Measurements from ENCODE around the gene KISS1. TPM values are rescaled to one million over a fixed set of nuclear protein-coding genes. Genes with fewer than 3 reads are reported as not detected.
A peak's percentile ranks its signal among the peaks of the same experiment; 100 is the strongest.

The KISS1 gene
- polyA plus RNA-seq, 1 of the 3 experiments (the other 2 are of a cell fraction): 0.10 TPM

DNA sequence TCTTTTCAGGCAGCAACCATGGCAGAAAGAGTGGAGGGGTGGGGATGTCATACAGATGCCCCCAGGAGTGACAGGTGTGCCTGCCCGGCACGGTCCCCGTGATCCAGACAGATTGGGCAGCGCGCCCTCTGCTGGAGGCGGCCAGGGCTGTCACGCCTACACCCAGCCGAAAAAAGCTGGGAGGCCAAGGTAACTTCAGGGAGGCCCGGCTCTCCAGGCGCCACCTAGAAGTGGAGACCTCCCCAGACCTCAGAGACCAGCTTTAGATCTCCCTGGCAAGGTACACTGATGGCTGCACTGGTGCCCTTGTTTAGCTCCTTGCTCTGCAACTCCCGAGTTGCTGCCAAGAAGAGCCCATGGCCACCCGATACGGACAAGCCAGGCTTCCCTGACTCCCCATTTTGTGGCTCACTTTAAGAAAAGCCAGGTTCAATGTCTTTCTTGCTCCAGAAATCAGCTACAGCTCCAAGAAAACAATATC is 10.9 kb upstream of the KISS1 start:
- Histone ChIP-seq H4K20me1 (ENCODE audit: insufficient read depth) (no peaks in the 10 kb centered on the region), H3K36me3 (replicated peaks in 1 of 2; ENCODE audit: control insufficient read depth in 1 of 2, insufficient read depth in 2 of 2, low read length in 1 of 2) (no peaks in the 10 kb centered on the region), H3K4me2 (no peak overlapping the region), H3K9me2 (no peaks in the 10 kb centered on the region), H3K9ac (no peak overlapping the region), H3K4me1 (ENCODE audit: control insufficient read depth in 1 of 2, insufficient read depth in 2 of 2, low read depth in 1 of 2, low read length in 1 of 2) (peaks cover 0 to 3% of the 10 kb centered on the region in 2 experiments; a peak in 1 of 4 replicates), H3F3A (replicated peaks; ENCODE audit: insufficient read depth) (no peaks in the 10 kb centered on the region), H3K4me3 (ENCODE audit: low read depth in 2 of 2, low read length in 1 of 2) (no peak overlapping the region; a peak in 1 of 4 replicates), H3K27me3 (ENCODE audit: insufficient read depth) (peaks cover 6% of the 10 kb centered on the region; the same call in 1 of the 2 replicates), H3K79me2 (ENCODE audit: insufficient read depth) (no peaks in the 10 kb centered on the region), H3K27ac (ENCODE audit: low read depth in 2 of 2, low read length in 1 of 2) (no peak overlapping the region), H3K9me3 (no peaks in the 10 kb centered on the region), H2AFZ (ENCODE audit: low read depth) (no peak overlapping the region)
- ChIA-PET CTCF (interaction anchor here (0.6 to 7.4 kb wide), 56 partner anchors 9 to 567 kb away, joined by 3 to 157 read pairs (median 4); partner anchors contain the start of genes ETNK2, KISS1, PLEKHA6 and REN), POLR2A (no interaction called here)
- WGBS (ENCODE audit: low lambda C conversion rate): 39% methylated on average over 8 of the region's 13 CpGs
- peak; percentile 86 for DNase-seq
- TF ChIP-seq, protein P1, sequence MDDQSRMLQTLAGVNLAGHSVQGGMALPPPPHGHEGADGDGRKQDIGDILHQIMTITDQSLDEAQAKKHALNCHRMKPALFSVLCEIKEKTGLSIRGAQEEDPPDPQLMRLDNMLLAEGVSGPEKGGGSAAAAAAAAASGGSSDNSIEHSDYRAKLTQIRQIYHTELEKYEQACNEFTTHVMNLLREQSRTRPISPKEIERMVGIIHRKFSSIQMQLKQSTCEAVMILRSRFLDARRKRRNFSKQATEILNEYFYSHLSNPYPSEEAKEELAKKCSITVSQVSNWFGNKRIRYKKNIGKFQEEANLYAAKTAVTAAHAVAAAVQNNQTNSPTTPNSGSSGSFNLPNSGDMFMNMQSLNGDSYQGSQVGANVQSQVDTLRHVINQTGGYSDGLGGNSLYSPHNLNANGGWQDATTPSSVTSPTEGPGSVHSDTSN (IDR thresholded peaks at IDR 0.05): 0 out of 2 replicates have a peak, but pooled peaks have one; percentile 22
- TF ChIP-seq NRF1 (IDR thresholded peaks at IDR 0.05; ENCODE audit: low read depth, low read length) (no peak), RAD21 (IDR thresholded peaks at IDR 0.05; ENCODE audit: low read length) (peak; percentile 50), EZH2phosphoT487 (IDR thresholded peaks at IDR 0.05; ENCODE audit: borderline replicate concordance, low read depth) (no peak), TAF1 (IDR thresholded peaks at IDR 0.05; ENCODE audit: borderline replicate concordance, low read depth, low read length) (no peak), MEF2A (IDR thresholded peaks at IDR 0.05; ENCODE audit: borderline replicate concordance, low read depth) (no peak), JUND (IDR thresholded peaks at IDR 0.05) (no peak), RXRA (IDR thresholded peaks at IDR 0.05; ENCODE audit: borderline replicate concordance, low read depth) (no peak), GATA2 (CRISPR knock-in tag; IDR thresholded peaks at IDR 0.05) (no peak), FOXM1 (IDR thresholded peaks at IDR 0.05; ENCODE audit: low read depth) (no peak), TCF12 (IDR thresholded peaks at IDR 0.05) (no peak), RFX5 (IDR thresholded peaks at IDR 0.05; ENCODE audit: low read length) (no peak), GABPA (IDR thresholded peaks at IDR 0.05; ENCODE audit: low read depth) (no peak), FOSL2 (IDR thresholded peaks at IDR 0.05; ENCODE audit: borderline replicate concordance, low read depth) (no peak), TEAD4 (IDR thresholded peaks at IDR 0.05; ENCODE audit: borderline replicate concordance, insufficient read depth) (no peak), NFIC (IDR thresholded peaks at IDR 0.05; ENCODE audit: borderline replicate concordance) (no peak), FOXJ3 (CRISPR knock-in tag; IDR thresholded peaks at IDR 0.05) (no peak), EP300 (IDR thresholded peaks at IDR 0.05; ENCODE audit: borderline replicate concordance in 1 of 2, low read depth in 1 of 2, low read length in 1 of 2) (no peak), YY1 (IDR thresholded peaks at IDR 0.05; ENCODE audit: low read depth) (no peak), MXI1 (IDR thresholded peaks at IDR 0.05; ENCODE audit: low read depth, low read length) (no peak)
- TF ChIP-seq, protein P2, sequence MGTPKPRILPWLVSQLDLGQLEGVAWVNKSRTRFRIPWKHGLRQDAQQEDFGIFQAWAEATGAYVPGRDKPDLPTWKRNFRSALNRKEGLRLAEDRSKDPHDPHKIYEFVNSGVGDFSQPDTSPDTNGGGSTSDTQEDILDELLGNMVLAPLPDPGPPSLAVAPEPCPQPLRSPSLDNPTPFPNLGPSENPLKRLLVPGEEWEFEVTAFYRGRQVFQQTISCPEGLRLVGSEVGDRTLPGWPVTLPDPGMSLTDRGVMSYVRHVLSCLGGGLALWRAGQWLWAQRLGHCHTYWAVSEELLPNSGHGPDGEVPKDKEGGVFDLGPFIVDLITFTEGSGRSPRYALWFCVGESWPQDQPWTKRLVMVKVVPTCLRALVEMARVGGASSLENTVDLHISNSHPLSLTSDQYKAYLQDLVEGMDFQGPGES (IDR thresholded peaks at IDR 0.05; ENCODE audit: low read depth, low read length): no peak
- TF ChIP-seq, protein P3, sequence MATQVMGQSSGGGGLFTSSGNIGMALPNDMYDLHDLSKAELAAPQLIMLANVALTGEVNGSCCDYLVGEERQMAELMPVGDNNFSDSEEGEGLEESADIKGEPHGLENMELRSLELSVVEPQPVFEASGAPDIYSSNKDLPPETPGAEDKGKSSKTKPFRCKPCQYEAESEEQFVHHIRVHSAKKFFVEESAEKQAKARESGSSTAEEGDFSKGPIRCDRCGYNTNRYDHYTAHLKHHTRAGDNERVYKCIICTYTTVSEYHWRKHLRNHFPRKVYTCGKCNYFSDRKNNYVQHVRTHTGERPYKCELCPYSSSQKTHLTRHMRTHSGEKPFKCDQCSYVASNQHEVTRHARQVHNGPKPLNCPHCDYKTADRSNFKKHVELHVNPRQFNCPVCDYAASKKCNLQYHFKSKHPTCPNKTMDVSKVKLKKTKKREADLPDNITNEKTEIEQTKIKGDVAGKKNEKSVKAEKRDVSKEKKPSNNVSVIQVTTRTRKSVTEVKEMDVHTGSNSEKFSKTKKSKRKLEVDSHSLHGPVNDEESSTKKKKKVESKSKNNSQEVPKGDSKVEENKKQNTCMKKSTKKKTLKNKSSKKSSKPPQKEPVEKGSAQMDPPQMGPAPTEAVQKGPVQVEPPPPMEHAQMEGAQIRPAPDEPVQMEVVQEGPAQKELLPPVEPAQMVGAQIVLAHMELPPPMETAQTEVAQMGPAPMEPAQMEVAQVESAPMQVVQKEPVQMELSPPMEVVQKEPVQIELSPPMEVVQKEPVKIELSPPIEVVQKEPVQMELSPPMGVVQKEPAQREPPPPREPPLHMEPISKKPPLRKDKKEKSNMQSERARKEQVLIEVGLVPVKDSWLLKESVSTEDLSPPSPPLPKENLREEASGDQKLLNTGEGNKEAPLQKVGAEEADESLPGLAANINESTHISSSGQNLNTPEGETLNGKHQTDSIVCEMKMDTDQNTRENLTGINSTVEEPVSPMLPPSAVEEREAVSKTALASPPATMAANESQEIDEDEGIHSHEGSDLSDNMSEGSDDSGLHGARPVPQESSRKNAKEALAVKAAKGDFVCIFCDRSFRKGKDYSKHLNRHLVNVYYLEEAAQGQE (IDR thresholded peaks at IDR 0.05; ENCODE audit: low read depth, low read length): no peak
- TF ChIP-seq, protein P4, sequence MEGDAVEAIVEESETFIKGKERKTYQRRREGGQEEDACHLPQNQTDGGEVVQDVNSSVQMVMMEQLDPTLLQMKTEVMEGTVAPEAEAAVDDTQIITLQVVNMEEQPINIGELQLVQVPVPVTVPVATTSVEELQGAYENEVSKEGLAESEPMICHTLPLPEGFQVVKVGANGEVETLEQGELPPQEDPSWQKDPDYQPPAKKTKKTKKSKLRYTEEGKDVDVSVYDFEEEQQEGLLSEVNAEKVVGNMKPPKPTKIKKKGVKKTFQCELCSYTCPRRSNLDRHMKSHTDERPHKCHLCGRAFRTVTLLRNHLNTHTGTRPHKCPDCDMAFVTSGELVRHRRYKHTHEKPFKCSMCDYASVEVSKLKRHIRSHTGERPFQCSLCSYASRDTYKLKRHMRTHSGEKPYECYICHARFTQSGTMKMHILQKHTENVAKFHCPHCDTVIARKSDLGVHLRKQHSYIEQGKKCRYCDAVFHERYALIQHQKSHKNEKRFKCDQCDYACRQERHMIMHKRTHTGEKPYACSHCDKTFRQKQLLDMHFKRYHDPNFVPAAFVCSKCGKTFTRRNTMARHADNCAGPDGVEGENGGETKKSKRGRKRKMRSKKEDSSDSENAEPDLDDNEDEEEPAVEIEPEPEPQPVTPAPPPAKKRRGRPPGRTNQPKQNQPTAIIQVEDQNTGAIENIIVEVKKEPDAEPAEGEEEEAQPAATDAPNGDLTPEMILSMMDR (IDR thresholded peaks at IDR 0.05): peak; percentile 90
- TF ChIP-seq, protein P5, sequence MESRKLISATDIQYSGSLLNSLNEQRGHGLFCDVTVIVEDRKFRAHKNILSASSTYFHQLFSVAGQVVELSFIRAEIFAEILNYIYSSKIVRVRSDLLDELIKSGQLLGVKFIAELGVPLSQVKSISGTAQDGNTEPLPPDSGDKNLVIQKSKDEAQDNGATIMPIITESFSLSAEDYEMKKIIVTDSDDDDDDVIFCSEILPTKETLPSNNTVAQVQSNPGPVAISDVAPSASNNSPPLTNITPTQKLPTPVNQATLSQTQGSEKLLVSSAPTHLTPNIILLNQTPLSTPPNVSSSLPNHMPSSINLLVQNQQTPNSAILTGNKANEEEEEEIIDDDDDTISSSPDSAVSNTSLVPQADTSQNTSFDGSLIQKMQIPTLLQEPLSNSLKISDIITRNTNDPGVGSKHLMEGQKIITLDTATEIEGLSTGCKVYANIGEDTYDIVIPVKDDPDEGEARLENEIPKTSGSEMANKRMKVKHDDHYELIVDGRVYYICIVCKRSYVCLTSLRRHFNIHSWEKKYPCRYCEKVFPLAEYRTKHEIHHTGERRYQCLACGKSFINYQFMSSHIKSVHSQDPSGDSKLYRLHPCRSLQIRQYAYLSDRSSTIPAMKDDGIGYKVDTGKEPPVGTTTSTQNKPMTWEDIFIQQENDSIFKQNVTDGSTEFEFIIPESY (IDR thresholded peaks at IDR 0.05; ENCODE audit: borderline replicate concordance, low read depth): no peak
- TF ChIP-seq, protein P6, sequence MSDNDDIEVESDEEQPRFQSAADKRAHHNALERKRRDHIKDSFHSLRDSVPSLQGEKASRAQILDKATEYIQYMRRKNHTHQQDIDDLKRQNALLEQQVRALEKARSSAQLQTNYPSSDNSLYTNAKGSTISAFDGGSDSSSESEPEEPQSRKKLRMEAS (IDR thresholded peaks at IDR 0.05; ENCODE audit: low read depth): 0 out of 2 replicates have a peak, but pooled peaks have one; percentile 22

Data from SK-N-SH (cell line).